ENCODE measurements around the gene NXPH1.

NXPH1 gene

DNA sequence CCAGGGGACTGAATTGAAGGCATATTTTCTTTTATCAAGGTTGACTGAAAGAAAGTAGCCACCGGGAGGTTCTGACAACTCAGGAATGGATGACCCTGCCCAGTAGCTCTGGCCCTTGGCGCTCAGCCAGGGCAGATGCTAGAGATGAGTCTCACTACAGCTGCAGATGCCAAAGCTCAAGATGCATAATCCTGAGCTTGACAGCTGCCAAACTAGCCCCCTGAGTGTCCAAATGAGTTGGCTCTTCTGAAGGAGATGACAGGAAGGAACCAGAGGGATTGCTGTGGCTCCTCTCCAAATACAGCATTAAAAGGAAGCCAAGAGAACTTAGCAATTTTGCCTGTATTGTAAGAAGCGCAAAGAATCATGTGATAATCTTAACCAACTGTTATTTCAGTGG lies 78.4 kb downstream of the NXPH1 start:
- no peak for DNase-seq

DNA sequence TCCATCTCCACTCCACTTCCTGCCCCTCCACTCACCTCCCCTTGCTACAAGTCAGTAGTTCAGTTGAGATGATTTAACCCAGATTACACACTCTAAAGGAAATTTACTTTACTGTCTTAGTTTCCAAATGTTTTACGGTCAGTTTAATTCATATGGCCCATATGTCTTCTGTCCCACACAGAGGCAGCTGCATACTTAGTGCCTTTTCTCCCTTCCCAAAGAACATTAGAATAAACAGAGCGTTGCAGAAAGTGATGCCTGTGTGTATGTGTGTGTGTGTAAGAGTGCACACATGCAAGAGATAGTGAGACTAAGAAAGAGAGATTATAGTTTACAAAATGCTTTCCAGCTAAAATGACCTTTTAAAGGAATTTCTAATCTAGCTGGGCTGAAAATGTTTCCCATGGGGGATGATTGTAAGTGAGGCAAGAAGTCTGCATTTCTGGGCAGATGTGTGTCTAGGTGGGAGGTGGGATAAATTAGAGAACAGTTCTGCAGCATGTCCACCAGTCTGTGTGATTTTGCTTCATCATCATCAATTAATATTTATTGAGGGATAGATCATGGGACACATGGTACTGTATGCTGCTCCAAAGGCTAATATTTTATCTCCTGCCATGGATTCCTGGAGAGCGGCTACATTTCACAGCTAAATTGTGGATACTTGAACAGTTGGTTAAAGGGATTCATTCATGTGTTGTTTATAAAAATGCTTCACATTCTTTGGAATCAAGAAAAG lies 81.5 kb downstream of the NXPH1 start:
- DNase-seq = no peak

DNA sequence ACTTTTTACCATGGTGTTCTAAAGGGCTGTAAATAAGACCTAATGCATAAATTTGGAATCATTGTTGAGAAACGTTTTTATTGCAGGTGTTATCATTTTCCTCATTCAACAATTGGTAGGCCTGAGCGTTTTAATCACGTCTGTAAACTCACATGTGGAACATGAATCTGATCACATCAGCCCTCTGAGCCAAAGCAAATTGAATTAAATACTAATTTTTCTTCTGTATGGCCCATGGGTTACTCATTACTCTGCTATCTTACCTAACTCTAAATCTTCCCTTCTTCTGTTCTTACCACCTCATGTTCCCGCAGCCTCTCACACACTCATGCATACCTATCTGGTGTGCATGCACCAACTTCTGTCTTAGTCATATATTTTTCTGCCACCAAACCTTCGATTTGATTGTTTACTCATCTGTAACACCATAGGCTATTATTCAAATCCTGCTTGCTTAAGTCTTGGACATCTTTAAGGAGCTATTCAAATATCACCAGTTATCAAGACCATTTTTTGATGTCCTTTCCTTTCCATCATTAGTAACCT lies 82.3 kb downstream of the NXPH1 start:
- DNase-seq = no peak

GRCh38 chr7:8516976-8517375 lies 83.6 kb downstream of the NXPH1 start:
- DNase-seq = no peak

DNA sequence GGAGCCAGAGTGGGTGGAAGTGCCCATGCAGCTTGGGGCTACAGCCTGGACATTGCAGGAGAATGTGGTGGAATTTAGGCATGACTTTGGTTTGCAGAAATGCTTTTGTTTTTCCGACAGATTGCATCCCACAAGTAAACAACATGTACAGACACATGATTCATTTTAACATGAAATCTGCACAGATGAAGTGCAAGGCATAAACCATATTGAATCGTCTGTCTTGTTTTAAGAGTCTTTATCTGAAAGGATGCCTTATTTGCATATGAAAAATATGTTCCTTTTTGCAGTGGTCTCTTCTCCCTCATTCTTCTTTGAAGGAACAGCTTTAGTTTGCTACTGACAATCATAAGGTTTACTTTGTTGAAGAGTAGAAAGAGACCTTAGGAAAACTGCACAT lies 94.9 kb downstream of the NXPH1 start:
- DNase-seq = no peak

DNA sequence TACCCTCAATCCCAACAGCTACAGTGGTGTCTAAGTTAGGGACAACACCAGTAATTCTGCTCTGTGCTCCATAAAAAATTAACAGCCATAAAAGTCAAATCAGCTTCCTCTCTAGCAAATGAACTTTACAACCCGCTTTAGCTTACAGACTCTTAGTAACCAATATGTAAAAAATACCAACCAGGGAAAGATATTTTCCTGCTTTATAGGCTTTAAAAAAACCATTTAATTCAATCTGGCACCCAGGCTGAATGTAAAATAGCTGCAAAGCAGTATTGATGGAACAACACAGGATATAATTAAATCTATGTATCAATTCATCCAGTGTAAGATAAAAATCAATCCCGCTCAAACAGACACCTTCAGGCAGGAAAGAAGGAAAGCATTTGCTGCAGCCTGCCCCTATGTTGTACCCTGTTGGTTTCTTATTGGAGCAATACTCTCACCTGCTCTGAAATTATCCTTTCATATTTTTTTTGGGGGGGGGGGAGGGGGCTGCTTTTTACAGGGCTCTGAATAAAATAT lies 98.6 kb downstream of the NXPH1 start:
- no peak for DNase-seq

DNA sequence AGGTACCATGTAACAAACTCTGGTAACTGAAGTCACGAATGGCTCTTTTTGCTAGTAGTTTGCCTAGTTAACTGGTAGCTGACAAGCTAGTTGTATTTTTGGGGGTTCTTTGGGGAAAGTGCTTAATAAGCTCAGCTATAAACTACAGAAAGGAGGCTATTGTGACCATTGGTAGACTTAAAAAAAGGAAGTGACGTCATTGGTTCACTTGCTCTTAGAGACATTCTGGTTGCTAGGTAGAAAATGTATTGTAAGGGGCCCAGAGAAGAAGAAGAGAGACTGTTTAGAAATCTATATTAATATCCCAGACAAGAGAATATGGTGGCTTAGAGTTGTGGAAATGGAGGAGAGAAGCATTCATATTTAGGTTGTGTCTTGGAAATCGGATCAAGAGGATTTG lies 103.0 kb downstream of the NXPH1 start:
- no peak for DNase-seq

GRCh38 chr7:8549046-8549445 lies 115.6 kb downstream of the NXPH1 start:
- DNase-seq = no peak

GRCh38 chr7:8560501-8560900 lies 127.1 kb downstream of the NXPH1 start:
- no peak for DNase-seq

DNA sequence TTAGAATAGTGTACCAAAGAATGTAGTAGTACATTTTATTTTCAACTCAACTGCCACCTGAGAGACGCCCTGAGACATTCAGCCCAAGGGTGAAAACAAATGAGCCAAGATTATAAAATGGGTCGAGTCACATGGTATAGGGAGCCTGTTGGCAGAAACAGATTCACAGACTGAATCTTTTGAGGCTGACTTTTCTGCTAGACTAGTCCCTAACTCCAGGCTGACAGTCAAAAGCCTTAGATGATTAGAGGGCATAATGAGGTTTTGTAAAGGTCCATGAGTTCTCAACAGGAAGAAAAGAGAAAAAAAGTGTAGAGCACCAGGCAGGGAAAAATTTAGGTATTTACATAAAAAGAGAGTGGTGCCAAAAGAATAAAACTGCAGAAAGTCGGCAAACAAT lies 128.0 kb downstream of the NXPH1 start:
- no peak for DNase-seq

GRCh38 chr7:8564281-8564680 lies 130.9 kb downstream of the NXPH1 start:
- DNase-seq = no peak

GRCh38 chr7:8566016-8566415 lies 132.6 kb downstream of the NXPH1 start:
- no peak for DNase-seq

GRCh38 chr7:8567626-8568025 lies 134.2 kb downstream of the NXPH1 start:
- DNase-seq = no peak

GRCh38 chr7:8579661-8580194 lies 146.3 kb downstream of the NXPH1 start:
- DNase-seq = no peak

GRCh38 chr7:8581842-8582241 lies 148.4 kb downstream of the NXPH1 start:
- DNase-seq = no peak

- DNase-seq = no peak
These were observed 149.3 kb downstream of the NXPH1 start for GRCh38 chr7:8582728-8583127.

- DNase-seq = no peak
These were observed 152.2 kb downstream of the NXPH1 start for GRCh38 chr7:8585591-8585990.

DNA sequence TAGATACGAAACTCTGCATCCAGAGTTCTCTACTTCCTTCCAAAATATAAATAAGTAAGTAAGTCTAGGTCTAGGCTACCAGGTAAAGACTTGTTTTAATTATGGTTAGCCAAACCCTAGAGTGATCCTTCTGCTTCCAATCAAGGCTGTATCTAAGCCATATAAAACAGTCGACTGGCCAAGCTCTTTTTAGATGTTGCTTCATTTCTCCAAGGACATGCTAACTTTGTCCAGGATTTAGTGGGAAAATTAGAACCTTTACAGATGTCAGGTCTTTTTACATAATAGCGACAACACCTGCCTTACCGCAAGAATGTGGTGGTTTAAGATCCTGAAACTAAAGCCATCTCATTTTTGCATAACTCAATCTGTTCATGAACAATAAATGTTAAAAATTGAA lies 156.8 kb downstream of the NXPH1 start:
- DNase-seq = no peak

DNA sequence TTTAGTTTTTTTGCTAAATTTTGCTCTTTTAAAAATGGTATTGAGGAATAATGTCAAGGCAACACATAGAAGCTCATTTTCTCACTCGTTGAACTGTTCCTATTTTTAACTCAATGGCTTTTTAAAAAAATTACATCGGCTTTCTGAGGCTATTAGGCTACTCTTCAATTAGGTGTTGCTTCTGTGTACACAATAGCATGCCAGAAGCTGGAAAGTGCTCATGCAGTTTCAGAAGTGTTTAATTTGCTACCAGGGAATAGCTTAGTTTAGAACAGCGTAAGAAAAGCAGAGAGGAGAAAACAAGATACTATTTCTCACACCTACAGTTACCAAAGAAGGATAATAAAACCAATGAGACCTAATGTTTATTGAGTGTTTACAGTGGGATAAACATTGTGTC lies 157.4 kb downstream of the NXPH1 start:
- no peak for DNase-seq

- DNase-seq = no peak
These were observed 157.9 kb downstream of the NXPH1 start for GRCh38 chr7:8591289-8591688.

DNA sequence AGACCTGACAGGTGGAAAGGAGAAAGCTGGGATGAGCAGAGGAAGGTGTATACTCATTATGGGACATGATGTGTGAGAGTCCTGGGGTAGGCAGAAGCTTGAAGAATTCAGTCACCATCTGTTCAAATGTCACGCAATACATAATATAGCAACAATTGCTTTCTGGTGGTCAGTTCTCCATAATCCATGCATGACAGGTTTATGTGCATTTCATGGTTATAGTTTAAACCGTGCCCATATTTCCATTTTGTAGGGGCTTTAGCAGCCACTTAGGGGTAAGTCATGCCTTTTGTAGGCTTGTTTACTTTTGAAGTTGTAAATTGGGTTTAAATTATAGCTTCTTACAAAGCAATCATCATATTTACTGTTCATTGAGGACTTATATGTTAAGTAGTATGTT lies 158.8 kb downstream of the NXPH1 start:
- no peak for DNase-seq

DNA sequence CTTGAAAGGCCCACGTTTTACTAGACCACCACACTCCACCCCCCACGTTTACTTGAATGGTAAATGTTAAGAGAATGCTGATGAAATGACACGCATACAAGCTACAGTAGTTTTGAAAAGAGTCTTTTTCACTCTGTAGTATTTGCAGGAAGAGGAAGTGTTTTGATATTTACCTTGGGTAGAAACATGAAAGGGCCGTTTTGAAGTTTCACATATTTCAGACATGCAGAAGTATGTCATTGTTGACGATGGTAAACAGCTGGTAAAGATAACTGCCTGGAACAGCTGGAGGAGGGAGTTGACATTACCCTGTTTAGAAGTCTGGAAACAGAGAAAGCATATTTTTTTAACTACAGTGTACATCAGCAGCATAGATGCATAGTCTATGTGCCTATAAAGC lies 160.7 kb downstream of the NXPH1 start:
- DNase-seq = no peak

DNA sequence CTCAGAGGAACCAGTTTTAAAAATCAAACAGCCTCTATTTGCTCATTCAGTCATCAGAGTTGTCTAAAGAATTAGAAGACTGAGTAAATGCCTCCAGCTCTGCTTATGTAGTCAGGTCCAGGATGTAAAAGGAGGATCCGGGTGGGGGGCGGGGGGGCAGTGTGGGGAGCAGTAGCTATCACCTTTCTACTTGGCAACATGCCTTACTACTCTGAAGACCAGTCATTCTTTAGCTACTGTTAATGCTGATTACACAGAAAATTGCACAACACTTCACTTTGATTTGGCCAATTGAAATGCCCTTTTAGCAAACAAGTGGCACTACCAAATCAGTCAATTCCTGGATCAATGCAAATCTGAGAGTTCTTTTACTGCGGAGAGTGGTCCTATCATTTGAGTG lies 164.2 kb downstream of the NXPH1 start:
- DNase-seq = no peak

DNA sequence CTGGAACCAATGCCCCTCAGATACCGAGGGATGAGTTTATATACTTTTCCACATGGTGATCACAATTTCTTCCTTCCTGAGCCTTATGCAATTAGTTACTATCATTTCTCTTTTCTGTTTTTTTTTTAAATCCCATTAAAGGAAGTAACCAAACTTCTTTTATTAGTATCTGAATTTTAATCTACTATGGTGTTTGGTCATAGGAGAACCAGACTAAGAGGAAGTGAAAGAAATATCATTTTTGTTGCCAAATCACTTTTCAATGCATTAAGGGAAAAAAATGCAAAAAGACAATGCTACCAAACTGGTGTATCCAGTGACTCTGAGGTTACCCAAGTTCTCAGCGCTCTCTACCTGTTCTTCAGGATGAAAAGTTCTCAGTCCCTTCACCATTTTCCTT lies 167.7 kb downstream of the NXPH1 start:
- no peak for DNase-seq

DNA sequence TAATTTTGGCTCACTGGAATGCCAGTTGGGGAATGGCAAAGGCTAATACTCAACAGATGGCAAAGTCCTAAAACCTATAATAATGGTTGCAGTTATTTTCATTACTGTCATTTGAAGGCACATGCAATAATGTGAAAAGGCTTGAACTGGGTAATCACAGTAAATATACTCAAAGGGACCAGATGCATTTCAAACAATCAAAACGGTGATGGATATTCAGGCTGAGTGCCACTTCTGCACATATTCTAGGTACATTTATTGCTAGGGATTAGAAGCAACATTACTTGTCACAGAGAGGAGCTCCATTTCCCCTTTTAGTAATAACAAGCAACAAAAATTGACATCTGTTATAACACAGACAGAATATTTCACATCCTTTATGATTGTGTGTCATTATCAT lies 171.8 kb downstream of the NXPH1 start:
- no peak for DNase-seq

Measured in stimulated activated CD4-positive, alpha-beta T cell treated with anti-CD3 and anti-CD28 coated beads, Interleukin-1b, Interleukin-23, amount 100 ng/mL, for 48 hours (primary cell).